ENCODE measurements around the gene CYP2W1. TPM values are rescaled to one million over a fixed set of nuclear protein-coding genes. Genes with fewer than 3 reads are reported as not detected.

Gene CYP2W1
- total and polyA plus RNA-seq, 4 donors: 0.05 to 8.1 TPM; not detected in 2

DNA sequence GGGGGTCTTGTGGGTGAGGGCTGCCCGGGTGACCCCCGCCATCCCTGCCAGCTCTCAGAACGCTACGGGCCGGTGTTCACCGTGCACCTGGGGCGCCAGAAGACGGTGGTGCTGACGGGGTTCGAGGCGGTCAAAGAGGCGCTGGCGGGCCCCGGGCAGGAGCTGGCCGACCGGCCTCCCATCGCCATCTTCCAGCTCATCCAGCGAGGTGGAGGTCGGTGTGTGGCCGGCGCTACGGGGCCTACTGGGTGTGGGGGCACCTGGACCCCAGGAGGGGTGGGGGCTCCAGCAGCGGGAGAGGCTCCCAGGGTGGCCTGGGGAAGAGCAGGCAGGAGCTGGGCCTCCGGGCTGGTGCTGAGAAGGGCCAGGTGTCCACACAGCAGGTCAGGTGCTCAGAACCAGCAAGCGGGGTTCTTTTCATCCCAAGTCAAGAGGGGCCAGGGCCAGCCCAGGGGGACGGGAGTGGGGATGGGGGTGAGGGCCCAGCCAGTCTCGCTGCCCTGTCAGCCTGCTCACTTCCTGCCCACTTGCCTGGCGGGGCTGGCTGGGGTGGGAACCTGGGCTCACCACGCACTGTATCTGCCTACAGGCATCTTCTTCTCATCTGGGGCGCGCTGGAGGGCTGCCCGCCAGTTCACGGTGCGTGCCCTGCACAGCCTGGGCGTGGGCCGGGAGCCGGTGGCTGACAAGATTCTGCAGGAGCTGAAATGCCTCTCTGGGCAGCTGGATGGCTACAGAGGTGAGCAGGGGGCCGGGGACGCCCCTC, 1.6 kb downstream of the CYP2W1 start:
- no peak overlapping the region for H3K9ac ChIP-seq (ENCODE audit: insufficient read depth in 1 of 2, low read length in 2 of 2)
- no peaks in the 10 kb centered on the region for H3K9me3 ChIP-seq (ENCODE audit: control insufficient read depth in 4 of 4, insufficient read depth in 3 of 4, low read length in 3 of 4)
- TF ChIP-seq, protein P1, sequence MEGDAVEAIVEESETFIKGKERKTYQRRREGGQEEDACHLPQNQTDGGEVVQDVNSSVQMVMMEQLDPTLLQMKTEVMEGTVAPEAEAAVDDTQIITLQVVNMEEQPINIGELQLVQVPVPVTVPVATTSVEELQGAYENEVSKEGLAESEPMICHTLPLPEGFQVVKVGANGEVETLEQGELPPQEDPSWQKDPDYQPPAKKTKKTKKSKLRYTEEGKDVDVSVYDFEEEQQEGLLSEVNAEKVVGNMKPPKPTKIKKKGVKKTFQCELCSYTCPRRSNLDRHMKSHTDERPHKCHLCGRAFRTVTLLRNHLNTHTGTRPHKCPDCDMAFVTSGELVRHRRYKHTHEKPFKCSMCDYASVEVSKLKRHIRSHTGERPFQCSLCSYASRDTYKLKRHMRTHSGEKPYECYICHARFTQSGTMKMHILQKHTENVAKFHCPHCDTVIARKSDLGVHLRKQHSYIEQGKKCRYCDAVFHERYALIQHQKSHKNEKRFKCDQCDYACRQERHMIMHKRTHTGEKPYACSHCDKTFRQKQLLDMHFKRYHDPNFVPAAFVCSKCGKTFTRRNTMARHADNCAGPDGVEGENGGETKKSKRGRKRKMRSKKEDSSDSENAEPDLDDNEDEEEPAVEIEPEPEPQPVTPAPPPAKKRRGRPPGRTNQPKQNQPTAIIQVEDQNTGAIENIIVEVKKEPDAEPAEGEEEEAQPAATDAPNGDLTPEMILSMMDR (IDR thresholded peaks at IDR 0.05; ENCODE audit: control extremely low read depth, extremely low read depth): no peak
- H3K36me3 ChIP-seq (ENCODE audit: control insufficient read depth in 4 of 4, insufficient read depth in 4 of 4, low read length in 4 of 4): no peaks in the 10 kb centered on the region
- no peak for ATAC-seq (ENCODE audit: insufficient read depth, low FRiP score)
- H3K27me3 ChIP-seq (ENCODE audit: control insufficient read depth in 3 of 3, insufficient read depth in 3 of 3, low read length in 2 of 3): no peaks in the 10 kb centered on the region
- H3K27ac ChIP-seq (ENCODE audit: low read depth in 1 of 2, low read length in 1 of 2): no peak overlapping the region
- H3K4me3 ChIP-seq: no peak overlapping the region
- DNase-seq: no peak
- 84 to 87% methylated on average over 36 to 39 of the region's 39 CpGs for WGBS, 2 donors
- H3K4me1 ChIP-seq (ENCODE audit: control insufficient read depth in 5 of 5, insufficient read depth in 5 of 5, low read length in 5 of 5): peaks cover 0 to 14% (median 0%) of the 10 kb centered on the region in 5 donors

DNA sequence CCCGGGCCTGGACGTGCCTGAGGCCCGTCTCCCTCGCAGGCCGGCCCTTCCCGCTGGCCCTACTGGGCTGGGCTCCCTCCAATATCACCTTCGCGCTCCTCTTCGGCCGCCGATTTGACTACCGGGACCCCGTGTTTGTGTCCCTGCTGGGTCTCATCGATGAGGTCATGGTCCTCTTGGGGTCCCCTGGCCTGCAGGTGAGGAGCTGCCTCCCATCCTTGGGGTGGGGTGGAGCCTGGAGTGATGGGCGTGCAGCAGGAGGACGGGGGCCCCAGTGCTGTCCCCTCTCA, 2.1 kb downstream of the CYP2W1 start:
- WGBS, 2 donors: 84 to 88% methylated on average over 10 to 16 of the region's 16 CpGs
- no peaks in the 10 kb centered on the region for H3K27me3 ChIP-seq (ENCODE audit: control insufficient read depth in 3 of 3, insufficient read depth in 3 of 3, low read length in 2 of 3)
- H3K9me3 ChIP-seq (ENCODE audit: control insufficient read depth in 4 of 4, insufficient read depth in 3 of 4, low read length in 3 of 4): no peaks in the 10 kb centered on the region
- DNase-seq (no peak), ATAC-seq (ENCODE audit: insufficient read depth, low FRiP score) (no peak)
- TF ChIP-seq, protein P1 (IDR thresholded peaks at IDR 0.05; ENCODE audit: control extremely low read depth, extremely low read depth): no peak
- H3K36me3 ChIP-seq (ENCODE audit: control insufficient read depth in 4 of 4, insufficient read depth in 4 of 4, low read length in 4 of 4): no peaks in the 10 kb centered on the region
- H3K9ac ChIP-seq (ENCODE audit: insufficient read depth in 1 of 2, low read length in 2 of 2): no peak overlapping the region
- peaks cover 0 to 14% (median 0%) of the 10 kb centered on the region in 5 donors for H3K4me1 ChIP-seq (ENCODE audit: control insufficient read depth in 5 of 5, insufficient read depth in 5 of 5, low read length in 5 of 5)
- H3K4me3 ChIP-seq: no peak overlapping the region
- H3K27ac ChIP-seq (ENCODE audit: low read depth in 1 of 2, low read length in 1 of 2): no peak overlapping the region

DNA sequence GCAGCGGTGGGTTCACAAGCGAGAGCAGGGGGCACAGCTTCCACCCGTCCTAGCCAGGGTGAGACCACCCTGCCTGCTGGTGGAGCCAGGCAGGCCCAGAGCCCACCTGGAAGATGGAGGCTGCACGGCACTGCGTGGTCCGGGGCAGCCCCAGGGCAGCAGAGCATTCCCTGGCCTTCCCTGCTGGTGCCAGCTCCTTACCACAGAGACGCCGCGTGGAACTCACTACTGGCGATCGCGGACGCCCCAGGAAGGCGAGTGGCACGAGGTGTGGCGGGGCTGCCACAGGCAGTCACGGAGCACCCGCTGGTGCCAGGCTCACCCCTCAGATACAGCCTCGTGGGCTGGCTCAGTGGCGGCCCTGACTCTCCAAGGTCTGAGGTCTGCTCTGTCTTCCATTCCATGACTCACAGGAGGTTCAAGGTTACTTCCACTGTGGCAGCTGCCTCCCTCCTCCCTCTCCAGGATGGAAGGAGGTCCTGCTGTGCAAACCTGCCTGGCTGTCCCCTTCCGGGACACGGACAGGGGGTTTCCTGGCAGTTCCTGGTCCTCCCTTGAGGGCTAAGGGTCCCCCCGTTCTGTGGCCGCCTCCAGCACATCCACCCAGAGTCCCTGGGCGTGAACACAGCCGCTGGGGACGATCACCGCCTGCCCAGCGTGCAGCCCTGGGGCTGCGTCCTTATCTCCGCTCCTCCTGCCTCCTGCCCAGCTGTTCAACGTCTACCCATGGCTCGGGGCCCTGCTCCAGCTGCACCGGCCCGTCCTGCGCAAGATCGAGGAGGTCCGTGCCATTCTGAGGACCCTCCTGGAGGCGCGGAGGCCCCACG, 3.1 kb downstream of the CYP2W1 start:
- H3K27ac ChIP-seq (ENCODE audit: low read depth in 1 of 2, low read length in 1 of 2): no peak overlapping the region
- ATAC-seq (ENCODE audit: insufficient read depth, low FRiP score) (no peak), DNase-seq (no peak)
- no peaks in the 10 kb centered on the region for H3K36me3 ChIP-seq (ENCODE audit: control insufficient read depth in 4 of 4, insufficient read depth in 4 of 4, low read length in 4 of 4)
- H3K9ac ChIP-seq (ENCODE audit: insufficient read depth in 1 of 2, low read length in 2 of 2): no peak overlapping the region
- 63 to 70% methylated on average over 41 of the region's 41 CpGs for WGBS, 2 donors
- H3K4me3 ChIP-seq: no peak overlapping the region
- H3K27me3 ChIP-seq (ENCODE audit: control insufficient read depth in 3 of 3, insufficient read depth in 3 of 3, low read length in 2 of 3): no peaks in the 10 kb centered on the region
- no peaks in the 10 kb centered on the region for H3K9me3 ChIP-seq (ENCODE audit: control insufficient read depth in 4 of 4, insufficient read depth in 3 of 4, low read length in 3 of 4)
- TF ChIP-seq, protein P1 (IDR thresholded peaks at IDR 0.05; ENCODE audit: control extremely low read depth, extremely low read depth): no peak
- H3K4me1 ChIP-seq (ENCODE audit: control insufficient read depth in 5 of 5, insufficient read depth in 5 of 5, low read length in 5 of 5): peaks cover 0 to 21% (median 0%) of the 10 kb centered on the region in 5 donors
